Peyer's patch (tissue), 4 donors: Measurements from ENCODE around the gene PIAS3.

Experiments
- POLR2A ChIP-seq, 2 donors: fragments of 450-650 bp; IDR thresholded peaks; one replicate each; pipeline ENCODE4 v1.5.1; 2017; ENCODE audit warnings: antibody characterized with exemption in 2 of 2, mild to moderate bottlenecking in 2 of 2, moderate library complexity in 2 of 2
- TF ChIP-seq, protein P1 (sequence below), 6 experiments: fragments of 450-650 bp in 4 of 6; fragments of 200-600 bp in 2 of 6; sonication (generic) in 1 of 6; IDR thresholded peaks; one replicate each; pipeline ENCODE4 v1.5.1; 2017 to 2019; ENCODE audit warnings: antibody characterized with exemption in 6 of 6, mild to moderate bottlenecking in 3 of 6, moderate library complexity in 1 of 6

DNA sequence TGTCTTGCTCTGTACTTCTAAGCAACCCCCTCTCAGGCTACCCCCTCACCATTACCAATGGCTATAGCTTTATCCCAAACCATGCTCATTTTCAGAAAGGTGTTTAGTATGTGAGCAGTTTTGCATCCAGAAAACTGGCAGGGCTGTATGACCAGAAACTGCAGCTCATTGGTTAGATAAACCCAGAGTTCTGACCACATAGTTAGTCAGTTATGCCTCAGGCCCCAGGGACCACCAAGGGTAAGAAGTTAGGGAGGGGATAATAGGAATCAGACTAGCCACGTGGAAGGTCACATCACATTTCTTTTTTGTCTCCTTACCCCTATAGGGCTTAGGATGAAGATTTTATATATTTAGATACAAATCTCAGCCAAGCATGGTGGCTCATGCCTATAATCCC, 49.8 kb upstream of the PIAS3 start:
- TF ChIP-seq POLR2A (IDR thresholded peaks at IDR 0.05) = no peak
- TF ChIP-seq, protein P1, sequence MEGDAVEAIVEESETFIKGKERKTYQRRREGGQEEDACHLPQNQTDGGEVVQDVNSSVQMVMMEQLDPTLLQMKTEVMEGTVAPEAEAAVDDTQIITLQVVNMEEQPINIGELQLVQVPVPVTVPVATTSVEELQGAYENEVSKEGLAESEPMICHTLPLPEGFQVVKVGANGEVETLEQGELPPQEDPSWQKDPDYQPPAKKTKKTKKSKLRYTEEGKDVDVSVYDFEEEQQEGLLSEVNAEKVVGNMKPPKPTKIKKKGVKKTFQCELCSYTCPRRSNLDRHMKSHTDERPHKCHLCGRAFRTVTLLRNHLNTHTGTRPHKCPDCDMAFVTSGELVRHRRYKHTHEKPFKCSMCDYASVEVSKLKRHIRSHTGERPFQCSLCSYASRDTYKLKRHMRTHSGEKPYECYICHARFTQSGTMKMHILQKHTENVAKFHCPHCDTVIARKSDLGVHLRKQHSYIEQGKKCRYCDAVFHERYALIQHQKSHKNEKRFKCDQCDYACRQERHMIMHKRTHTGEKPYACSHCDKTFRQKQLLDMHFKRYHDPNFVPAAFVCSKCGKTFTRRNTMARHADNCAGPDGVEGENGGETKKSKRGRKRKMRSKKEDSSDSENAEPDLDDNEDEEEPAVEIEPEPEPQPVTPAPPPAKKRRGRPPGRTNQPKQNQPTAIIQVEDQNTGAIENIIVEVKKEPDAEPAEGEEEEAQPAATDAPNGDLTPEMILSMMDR (IDR thresholded peaks at IDR 0.05) = no peak
